Measurements from ENCODE around the gene ANKRD65.
A peak's percentile ranks its signal among the peaks of the same experiment; 100 is the strongest.
"Not testable (repeated sequence)": the region's sequence is repeated elsewhere in the genome, so short reads cannot be mapped to it uniquely, and the experiment has no call there.

Gene ANKRD65

GRCh38 chr1:1376551-1377226 is 44.4 kb downstream of the ANKRD65 start:
- DNase-seq (ENCODE audit: insufficient read length) (no peak), FAIRE-seq (no peak)
- TF ChIP-seq TAF1 (IDR thresholded peaks at IDR 0.05; ENCODE audit: borderline replicate concordance, low read depth, low read length), result no peak
- TF ChIP-seq POLR2A (IDR thresholded peaks at IDR 0.05; ENCODE audit: low read depth, low read length), result no peak
- TF ChIP-seq POLR2AphosphoS5 (IDR thresholded peaks at IDR 0.05; ENCODE audit: low read depth, low read length), result no peak

- peak; percentile 100 for FAIRE-seq
- TF ChIP-seq POLR2A (IDR thresholded peaks at IDR 0.05; ENCODE audit: low read depth, low read length) (peak; percentile 59; the same call in 1 of the 2 replicates), POLR2AphosphoS5 (IDR thresholded peaks at IDR 0.05; ENCODE audit: low read depth, low read length) (peak; percentile 50; the same call in 1 of the 2 replicates), TAF1 (IDR thresholded peaks at IDR 0.05; ENCODE audit: borderline replicate concordance, low read depth, low read length) (peak; percentile 35; the same call in 1 of the 2 replicates)
- peak; percentile 99 for DNase-seq (ENCODE audit: insufficient read length)
These were observed 46.0 kb downstream of the ANKRD65 start, which contains the start of gene AURKAIP1 for GRCh38 chr1:1374929-1375662. AURKAIP1 (minus strand) TSS chr1:1375207; CDS start chr1:1374756, 451 bp downstream.

GRCh38 chr1:1374589-1374928 is 46.5 kb downstream of the ANKRD65 start:
- no peak for TF ChIP-seq POLR2A (IDR thresholded peaks at IDR 0.05; ENCODE audit: low read depth, low read length)
- TF ChIP-seq TAF1 (IDR thresholded peaks at IDR 0.05; ENCODE audit: borderline replicate concordance, low read depth, low read length), result no peak
- no peak for TF ChIP-seq POLR2AphosphoS5 (IDR thresholded peaks at IDR 0.05; ENCODE audit: low read depth, low read length)
- FAIRE-seq, result no peak
- DNase-seq (ENCODE audit: insufficient read length), result no peak

GRCh38 chr1:1373815-1374588 is 47.1 kb downstream of the ANKRD65 start:
- DNase-seq (ENCODE audit: insufficient read length), result no peak
- FAIRE-seq, result no peak
- no peak for TF ChIP-seq POLR2A (IDR thresholded peaks at IDR 0.05; ENCODE audit: low read depth, low read length)
- no peak for TF ChIP-seq TAF1 (IDR thresholded peaks at IDR 0.05; ENCODE audit: borderline replicate concordance, low read depth, low read length)
- TF ChIP-seq POLR2AphosphoS5 (IDR thresholded peaks at IDR 0.05; ENCODE audit: low read depth, low read length), result no peak

- FAIRE-seq (no peak), DNase-seq (ENCODE audit: insufficient read length) (no peak)
- no peak for TF ChIP-seq TAF1 (IDR thresholded peaks at IDR 0.05; ENCODE audit: borderline replicate concordance, low read depth, low read length)
- TF ChIP-seq POLR2AphosphoS5 (IDR thresholded peaks at IDR 0.05; ENCODE audit: low read depth, low read length), result no peak
- TF ChIP-seq POLR2A (IDR thresholded peaks at IDR 0.05; ENCODE audit: low read depth, low read length), result no peak
These were observed 47.8 kb downstream of the ANKRD65 start for GRCh38 chr1:1373051-1373814.

DNA sequence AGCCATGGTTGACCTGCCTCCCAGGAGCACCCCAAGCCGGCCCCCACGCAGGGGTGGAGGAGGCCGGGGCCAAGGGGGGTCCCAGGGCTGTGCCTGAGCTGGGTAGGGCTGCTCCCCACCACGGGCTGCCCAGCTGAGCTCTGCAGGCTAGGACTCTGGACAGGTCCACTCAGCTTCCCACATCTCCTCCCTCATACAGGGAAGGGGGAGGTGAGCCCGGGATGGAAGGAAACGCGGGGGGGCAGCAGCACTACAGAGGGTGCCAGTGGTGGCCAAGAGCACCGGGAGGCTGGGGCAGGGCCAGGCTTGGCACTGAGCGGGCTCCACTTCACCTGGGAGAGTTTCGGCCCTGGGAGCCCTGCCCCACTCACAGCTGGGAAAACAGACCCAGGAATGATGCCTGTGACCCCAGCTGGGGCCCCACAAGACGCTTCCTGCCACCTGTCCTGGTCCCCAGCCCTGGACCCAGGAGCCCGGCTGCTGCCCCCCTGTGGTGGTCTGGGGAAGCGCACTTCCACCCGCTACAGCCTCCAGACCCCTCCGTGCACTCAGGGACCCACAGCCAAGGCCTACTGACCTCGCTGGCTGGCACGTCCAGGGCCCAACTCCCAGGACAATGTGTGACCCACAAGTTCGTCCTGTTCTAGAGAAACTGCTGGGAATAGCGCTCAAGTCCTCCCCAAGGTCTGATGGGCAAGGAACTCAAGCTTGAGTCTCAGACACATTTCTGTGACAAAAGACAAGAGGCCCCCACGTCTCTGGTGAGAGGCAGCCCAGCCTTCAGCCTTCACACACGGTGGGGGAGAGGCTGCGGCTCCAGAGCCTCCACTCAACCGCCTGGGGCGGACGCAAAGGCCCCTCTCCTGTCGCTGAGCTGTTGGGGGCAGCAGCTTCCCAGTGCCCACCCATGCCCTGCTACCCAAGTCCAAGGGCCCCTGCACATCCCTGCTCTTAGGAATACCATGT is 49.0 kb downstream of the ANKRD65 start:
- FAIRE-seq, result no peak
- TF ChIP-seq TAF1 (IDR thresholded peaks at IDR 0.05; ENCODE audit: borderline replicate concordance, low read depth, low read length) (no peak), POLR2A (IDR thresholded peaks at IDR 0.05; ENCODE audit: low read depth, low read length) (peak; percentile 20; the same call in 1 of the 2 replicates)
- DNase-seq (ENCODE audit: insufficient read length), result peak; percentile 97

- FAIRE-seq (no peak), DNase-seq (ENCODE audit: insufficient read length) (no peak)
- no peak for TF ChIP-seq POLR2A (IDR thresholded peaks at IDR 0.05; ENCODE audit: low read depth, low read length)
- TF ChIP-seq TAF1 (IDR thresholded peaks at IDR 0.05; ENCODE audit: borderline replicate concordance, low read depth, low read length), result no peak
- TF ChIP-seq POLR2AphosphoS5 (IDR thresholded peaks at IDR 0.05; ENCODE audit: low read depth, low read length), result no peak
These were observed 49.7 kb downstream of the ANKRD65 start for GRCh38 chr1:1371364-1371745.

DNA sequence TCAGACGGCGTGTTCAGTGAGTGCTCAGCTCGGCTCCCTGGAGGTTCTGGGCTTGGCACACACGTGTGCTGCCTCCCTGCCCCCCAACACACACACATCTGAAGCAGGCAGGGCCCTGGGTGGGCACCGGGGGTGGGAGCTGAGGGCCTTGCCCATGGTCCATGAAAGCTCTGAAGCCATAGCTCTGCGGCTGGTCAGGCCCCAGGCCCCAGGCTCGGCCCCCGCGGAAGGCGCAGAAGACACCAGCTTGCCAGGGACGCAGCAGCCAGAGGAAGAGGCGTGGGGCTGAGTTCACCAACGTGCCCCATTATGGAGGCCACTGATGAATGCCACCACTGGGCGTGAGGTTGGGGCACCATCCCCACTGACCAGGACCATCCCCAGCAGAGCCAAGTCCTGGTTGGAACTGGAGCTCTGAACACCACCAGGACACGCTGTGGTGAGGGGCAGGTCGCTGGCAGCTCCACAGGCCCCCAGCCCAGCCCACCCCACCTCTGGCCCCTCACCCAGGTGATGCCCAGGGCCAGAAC is 50.2 kb downstream of the ANKRD65 start:
- no peak for TF ChIP-seq TAF1 (IDR thresholded peaks at IDR 0.05; ENCODE audit: borderline replicate concordance, low read depth, low read length)
- TF ChIP-seq POLR2A (IDR thresholded peaks at IDR 0.05; ENCODE audit: low read depth, low read length), result no peak
- TF ChIP-seq POLR2AphosphoS5 (IDR thresholded peaks at IDR 0.05; ENCODE audit: low read depth, low read length), result no peak
- no peak for DNase-seq (ENCODE audit: insufficient read length)
- FAIRE-seq, result no peak

DNA sequence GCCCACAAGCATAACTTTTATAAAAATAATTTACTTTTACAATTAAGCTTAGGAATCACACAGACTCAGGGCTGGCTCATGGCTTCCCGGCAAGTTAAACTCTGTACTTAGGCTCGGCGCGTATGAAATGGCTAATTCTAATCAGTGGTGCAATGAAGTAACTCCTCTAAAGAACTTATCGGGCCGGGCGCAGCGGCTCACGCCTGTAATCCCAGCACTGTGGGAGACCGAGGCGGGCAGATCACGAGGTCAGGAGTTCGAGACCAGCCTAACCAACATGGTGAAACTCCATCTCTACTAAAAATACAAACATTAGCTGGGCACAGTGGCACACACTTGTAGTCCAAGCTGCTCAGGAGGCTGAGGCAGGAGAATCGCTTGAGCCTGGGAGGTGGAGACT is 51.0 kb downstream of the ANKRD65 start:
- not testable (repeated sequence) for FAIRE-seq

More for the DNA sequence above, 51.0 kb downstream of the ANKRD65 start:
- not testable (repeated sequence) for DNase-seq (ENCODE audit: insufficient read length)
